HUDEP-2 (cell line): Measurements from ENCODE around the gene PEAR1.

Experiments
- DNase-seq, 76 experiments: peaks; one replicate each; lab custom pipeline; 2025; ENCODE audit not compliant: unreplicated experiment in 76 of 76; lab: John Stamatoyannopoulos, UW

PEAR1 gene

DNA sequence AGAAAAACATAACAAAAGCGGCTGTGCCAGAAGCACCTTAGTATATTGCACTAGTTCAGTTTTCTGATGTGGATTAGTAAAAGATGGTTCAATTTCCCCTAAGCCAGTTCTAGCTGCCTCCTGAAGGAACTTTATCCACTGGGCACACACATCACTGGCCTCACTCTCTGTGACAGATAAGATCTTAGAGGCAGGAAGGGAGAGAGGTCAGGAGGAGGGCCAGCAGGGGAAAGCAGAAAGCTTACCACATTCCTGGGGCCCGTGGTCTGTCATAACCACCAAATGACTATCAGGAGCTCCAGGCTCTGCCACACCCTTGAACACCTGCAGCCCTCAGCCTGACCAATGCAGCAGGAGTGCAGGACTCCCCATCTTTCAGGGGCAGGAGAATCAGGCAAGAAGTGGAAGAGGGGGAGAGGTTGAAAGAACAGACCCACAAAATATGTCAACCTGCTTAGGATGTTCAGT, 64.8 kb downstream of the PEAR1 start:
- no peak for DNase-seq

DNA sequence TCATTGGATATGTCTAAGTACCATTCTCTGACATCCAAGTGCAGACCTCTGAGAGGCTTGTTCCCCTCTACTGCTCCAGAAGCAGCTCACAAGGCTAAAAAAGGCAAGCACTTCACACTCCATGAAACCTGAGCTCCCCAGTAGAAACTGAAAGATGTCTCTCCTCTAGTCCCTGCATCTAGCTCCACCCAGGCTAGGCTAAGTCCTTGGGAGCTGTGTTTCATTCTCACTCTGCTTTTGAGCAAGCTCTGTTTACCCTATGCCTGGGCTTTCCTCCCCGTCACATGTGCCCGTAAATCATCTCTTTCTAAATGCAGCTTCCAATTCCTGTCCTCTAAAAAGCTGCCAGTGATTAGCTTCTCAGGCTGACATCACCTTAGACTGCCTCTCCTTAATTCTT, 65.9 kb downstream of the PEAR1 start:
- no peak for DNase-seq

DNA sequence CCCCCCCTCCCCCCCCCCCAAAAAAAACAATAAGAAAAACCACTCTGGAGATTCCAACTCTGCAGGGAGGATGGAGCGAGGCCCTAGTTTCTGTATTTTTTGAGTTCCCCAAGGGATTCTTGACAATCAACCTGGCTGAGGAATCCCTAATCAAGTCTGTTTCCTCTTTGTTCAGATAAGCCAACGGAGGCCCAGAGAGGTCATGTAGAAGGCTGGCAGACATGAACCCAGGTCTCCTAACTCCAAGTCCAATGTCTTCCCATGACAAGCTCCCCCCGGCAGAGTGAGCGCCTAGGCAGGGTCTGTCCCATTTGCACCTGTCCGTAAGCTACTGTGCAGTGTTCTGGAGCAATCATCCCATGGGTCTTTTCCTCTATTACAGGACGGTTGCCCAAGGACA, 66.4 kb downstream of the PEAR1 start:
- no peak for DNase-seq

DNA sequence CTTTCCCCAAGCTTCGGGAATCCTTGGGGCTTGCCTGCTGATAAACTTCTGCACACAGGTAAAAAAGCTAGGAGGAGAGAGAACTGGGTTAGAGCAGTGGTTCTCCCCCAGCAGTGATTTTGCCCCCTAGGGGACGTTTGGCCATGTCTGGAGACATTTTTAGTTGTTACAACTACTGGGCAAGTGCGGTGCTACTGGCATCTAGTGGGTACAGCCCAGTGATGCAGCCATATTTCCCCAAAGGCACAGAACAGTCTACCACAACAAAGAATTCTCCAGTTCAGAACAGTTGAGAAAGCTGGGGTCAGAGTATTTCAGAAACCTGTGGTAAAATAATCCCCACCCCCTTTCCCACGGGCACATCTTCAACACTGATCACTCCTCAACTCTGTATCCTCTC, 68.2 kb downstream of the PEAR1 start:
- DNase-seq = peak in 27 of 76 experiments; percentile 8 to 58 (median 23)

DNA sequence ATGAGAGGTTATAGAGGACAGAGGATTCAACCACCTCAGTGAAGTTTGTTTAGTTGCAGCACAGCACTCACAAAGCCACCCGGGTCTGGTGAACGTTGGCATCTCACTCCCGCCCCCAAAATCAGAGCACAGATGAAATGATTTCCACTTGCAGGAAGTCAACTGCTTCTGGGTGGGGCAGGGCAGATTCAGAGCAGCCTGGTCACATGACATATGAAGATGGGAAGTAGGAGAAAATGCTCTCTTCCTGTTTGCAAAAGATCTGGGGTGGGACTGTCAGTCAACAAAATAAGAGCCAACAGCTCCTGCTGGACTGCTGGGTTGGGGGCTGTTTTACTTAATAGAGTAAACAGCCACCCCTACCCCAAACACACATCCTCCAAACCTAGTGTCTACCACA, 70.1 kb downstream of the PEAR1 start:
- peak in 2 of 76 experiments; percentile 1 to 3 for DNase-seq

DNA sequence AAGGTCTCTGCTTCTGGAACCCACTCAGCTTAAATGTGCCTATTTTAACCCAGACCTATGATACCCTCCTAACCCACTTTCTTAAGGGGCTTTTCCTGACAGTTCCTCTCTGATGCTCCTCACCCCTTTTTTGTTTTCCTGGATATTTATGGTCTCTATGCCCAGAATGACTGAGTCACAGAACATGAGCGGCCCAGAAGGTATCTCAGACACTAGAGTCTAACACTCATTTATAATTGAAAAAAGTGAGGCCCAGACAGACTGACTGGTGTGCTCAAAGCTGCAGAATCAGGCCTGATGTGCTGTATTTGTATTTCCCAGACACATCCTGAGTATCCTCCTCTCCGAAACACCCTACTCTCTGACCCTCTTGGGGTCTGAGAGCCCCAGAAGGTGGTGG, 70.9 kb downstream of the PEAR1 start:
- DNase-seq = no peak
